HG03432 (cell line): ENCODE results near the gene C12orf42.
"Not testable (repeated sequence)": the region's sequence is repeated elsewhere in the genome, so short reads cannot be mapped to it uniquely, and the experiment has no call there.

ENCODE experiments used
- ATAC-seq: cut with Tn5 transposase; IDR thresholded peaks from one replicate; pipeline ENCODE4 v1.9.1; 2021; ENCODE audit warnings: mild to moderate bottlenecking, moderate library complexity; ENCODE audit not compliant: unreplicated experiment

Gene C12orf42

DNA sequence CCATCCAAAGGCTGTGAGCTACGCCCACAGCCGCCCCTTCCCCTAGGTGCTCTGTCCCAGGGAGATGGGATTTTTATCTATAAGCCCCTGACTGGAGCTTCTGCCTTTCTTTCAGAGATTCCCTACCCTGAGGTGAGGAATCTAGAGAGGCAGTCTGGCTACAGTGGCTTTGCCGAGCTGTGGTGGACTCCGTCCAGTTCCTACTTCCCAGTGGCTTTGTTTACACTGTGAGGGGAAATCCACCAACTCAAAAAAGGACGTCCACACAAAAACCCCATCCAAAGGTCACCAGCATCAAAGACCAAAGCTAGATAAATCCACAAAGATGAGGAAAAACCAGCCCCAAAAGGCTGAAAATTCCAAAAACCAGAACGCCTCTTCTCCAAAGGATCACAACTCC lies 70.1 kb downstream of the C12orf42 start:
- ATAC-seq, result not testable (repeated sequence)

DNA sequence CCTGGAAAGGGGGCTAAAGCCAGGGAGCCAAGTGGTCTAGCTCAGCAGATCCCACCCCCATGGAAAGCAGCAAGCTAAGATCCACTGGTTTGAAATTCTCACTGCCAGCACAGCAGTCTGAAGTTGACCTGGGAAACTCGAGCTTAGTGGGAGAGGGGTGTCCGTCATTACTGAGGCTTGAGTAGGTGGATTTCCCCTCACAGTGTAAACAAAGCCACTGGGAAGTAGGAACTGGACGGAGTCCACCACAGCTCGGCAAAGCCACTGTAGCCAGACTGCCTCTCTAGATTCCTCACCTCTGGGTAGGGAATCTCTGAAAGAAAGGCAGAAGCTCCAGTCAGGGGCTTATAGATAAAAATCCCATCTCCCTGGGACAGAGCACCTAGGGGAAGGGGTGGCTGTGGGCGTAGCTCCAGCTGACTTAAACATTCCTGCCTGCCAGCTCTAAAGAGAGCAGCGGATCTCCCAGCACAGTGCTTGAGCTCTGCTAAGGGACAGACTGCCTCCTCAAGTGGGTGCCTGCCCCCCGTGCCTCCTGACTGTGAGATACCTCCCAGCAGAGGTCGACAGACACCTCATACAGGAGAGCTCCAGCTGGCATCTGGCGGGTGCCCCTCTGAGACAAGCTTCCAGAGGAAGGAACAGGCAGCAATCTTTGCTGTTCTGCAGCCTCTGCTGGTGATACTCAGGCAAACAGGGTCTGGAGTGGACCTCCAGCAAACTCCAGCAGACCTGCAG lies 70.8 kb downstream of the C12orf42 start:
- not testable (repeated sequence) for ATAC-seq

DNA sequence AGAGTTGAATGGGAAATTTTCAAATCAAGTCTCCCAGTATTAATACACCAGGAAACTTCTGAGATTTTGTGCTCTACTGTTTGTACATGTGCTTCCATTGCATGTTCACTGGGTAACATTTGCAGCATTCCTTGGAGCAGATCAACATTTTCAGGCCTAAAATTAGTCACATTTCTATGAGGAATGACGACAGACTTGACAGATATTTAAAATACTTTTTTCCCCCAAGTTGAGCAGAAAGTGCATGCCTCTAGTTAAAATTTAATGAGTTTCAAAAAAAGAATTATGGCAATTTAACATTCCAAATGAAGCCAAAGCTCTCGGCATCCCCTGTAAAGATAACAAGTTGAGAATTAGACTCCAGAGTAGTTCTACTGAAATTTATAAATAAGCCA lies 72.3 kb downstream of the C12orf42 start:
- no peak for ATAC-seq

DNA sequence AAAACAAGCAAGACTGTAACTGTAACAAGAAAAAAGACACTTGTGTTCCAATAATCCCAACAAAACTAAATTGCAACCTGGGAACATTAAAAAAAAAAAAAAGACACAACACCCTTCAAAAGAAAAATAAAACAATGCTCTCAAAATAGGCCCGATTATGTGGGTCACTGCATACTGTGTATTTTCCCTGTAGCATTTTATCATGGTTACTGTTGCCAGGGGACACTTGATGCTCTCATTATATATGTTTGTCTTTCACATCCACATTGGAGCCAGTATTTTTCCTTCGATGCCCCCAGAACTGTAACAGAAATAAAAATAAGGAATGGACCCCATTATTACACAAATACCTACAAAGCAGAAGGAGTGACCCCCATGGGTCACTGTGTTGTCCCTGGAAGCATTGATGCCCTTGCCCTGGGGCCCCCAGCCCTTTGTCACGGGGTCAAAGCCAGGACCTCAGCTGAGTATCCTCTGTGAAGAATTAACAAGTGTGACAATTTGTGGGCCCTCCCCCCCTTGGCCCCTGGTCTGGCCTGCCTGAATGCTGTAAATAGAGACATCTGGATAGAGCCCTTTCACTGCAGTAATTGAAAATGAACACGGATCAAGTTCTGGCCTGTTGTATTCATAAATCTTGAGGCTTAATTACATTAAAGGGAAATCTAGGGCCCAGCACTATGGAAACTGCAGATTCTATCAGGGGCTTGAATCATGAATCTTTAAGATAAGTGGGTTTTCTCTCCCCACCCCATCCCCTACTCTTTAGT lies 72.8 kb downstream of the C12orf42 start:
- ATAC-seq, result no peak

DNA sequence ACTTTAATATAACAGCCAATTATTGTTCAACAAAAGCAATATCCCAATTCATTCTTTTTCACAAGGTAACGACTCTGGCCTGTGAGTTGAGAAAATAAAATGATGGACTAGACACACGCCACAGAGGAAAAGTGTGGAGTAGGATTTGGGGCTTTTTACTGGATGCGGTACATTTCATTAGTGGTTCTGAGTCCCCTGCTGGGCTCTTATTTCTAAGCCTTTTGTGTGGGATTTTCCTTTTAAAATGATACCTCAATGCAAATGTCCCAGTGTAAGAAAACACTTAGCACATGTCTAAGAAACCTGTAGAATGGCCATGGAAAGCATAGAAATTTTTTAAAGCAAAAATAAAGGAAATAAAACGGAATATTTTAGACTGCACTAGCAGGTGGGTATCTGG lies 73.4 kb downstream of the C12orf42 start:
- ATAC-seq, result no peak

DNA sequence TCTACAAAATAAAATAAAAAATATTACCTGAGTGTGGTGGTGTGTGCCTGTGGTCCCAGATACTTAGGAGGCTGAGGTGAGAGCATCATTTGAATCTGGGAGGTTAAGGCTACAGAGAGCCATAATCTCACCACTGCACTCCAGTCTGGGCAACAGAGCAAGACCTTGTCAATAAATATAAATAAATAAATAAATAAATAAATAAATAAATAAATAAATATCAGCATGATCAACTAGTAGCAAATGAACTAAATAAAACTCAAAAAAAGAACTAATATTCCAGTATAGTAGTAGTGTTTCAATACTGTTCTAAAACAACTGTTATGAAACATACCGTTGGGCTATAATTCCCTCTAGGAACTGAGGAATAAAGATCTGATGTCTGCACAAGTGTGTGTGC lies 74.4 kb downstream of the C12orf42 start:
- no peak for ATAC-seq

DNA sequence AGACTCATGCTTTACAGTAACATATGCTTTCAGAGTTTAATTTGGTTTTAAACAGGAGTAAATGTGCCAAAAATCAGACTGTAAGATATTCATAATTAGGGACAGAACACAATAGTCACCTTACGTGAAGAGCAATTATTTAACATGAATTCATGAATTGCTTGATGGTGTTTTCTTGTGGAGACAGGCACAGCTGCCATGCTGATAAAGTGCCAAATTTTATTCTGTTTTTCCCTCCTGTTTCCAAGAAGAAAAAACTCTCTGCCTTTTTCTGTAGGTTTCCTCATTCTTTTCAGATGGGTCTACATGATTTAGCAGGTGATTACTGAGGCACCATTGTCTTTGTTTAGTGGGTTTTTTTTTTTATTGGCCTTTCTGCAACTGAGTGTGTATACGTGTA lies 80.1 kb downstream of the C12orf42 start:
- ATAC-seq, result no peak

DNA sequence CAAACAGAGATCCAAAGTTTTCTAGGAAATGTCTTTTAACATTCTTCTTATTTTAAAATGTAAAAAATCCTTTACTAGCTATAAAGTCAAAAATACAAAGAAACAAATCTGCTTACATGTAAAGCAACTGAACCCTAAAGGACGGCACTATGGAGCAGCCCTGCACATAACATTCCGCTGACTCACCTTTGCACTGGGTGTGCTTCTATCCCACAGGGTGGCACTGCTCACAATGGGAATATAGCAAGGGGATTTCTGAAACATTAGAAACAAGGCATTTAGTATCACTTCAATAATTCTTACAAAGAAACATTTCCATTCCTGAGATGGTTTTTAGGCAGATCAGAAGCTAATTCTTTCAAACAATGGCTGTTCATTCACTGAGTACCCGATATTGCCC lies 94.3 kb downstream of the C12orf42 start:
- no peak for ATAC-seq

DNA sequence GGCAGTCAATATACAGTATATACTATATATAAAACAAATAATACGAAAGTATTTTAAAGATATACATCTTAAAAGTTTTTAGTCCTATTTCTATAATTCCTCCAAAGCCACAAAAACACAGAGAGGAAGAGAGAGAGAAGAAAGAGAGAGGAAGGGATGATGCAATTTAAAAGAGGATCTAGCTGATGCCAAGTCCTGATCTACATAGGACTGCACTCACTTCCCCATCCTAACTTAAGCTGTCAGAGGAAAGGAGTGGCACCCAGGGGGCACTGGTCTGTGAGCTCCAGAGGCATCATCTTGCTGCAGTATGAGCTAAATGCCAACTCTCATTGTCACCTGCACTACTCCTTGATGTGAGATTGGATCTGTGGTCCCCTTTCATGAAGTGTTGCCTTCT lies 95.8 kb downstream of the C12orf42 start:
- no peak for ATAC-seq

DNA sequence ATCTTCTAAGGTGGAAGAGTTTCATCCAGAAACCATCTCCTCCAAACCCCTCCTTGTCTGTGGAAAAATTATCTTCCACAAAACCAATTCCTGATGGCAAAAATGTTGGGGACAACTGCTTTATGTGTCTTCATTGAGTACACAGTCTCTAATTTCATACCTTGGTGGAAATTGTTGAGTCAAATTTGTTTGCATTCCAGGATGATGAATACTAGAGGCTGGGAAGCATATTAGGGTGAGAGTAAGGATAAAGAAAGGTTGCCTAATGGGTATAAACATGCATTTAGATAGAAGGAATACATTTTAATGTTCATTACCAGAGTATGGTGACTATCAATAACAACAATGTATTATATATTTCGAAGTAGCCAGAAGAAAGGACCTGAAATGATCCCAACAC lies 98.2 kb downstream of the C12orf42 start:
- ATAC-seq, result no peak

DNA sequence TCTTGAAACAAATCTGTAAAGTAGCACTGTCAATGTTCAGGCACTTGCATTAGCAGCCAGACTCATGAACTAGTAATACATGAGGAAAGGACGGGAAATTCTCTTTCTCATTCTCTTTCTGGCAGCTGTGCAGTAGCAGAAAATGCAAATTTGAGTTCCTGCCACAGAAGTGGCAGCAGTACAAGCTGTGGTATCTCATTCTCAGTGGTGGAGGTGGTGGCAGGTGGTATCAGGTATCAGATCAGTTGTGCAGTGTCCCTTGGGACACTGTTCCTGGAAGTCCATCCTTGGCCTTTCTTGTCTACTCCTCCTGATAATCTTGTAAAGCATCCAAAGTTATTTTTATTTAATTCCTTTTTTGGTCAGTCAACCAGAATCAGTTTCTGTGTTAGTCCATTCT lies 103.0 kb downstream of the C12orf42 start:
- peak; percentile 98 for ATAC-seq

DNA sequence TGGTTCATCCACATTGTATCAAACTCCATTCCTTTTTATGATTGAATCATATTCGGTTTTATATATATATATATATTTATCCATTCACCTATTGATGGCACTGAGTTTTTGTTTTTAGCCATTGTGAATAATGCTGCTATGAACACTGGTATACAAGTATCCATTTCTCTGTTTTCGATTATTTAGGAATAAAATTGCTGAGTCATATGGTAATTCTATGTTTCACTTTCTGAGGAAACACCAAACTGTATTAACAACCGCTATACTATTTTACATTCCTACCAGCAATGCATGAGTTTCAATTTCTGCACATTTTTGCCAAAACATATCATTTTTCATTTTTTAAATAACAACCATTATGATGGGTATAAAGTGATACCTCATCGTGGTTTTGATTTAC lies 104.7 kb downstream of the C12orf42 start:
- ATAC-seq, result no peak

DNA sequence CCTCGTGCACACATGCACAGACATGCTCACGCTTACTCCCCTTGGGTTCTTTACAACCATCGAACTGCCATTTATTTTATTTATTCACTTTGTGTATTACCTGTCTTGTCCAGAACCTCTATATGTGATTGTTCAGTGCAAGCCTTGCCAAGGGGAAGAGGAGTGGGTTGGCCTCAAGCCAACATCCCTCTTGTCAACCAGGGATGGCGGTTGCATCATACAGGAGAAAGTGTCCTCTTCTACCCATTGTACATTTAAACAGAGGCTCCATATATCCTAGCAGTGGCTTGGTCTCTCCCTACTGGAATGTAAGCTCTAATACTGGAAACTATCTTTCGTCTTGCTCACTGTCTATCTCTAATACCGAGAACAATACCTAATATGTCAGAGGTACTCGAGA lies 108.4 kb downstream of the C12orf42 start:
- no peak for ATAC-seq

DNA sequence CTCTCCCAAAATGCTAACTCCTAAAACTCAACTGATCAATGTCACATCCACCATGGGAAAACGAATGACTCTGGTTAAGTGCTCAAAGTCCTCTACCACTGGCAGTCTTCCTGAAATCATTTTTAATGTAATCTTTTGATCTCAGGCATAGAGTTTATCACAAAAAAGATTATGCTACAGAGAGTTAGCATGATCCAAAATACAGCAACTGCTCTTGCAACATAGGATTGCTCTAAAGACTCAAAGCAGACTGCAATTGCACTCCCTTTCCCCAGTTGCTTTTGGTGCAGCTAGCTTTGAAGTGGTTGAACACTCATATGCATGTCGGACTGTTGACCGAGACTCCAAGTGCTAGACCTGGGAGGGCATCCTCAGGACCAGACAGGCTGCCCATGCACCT lies 109.3 kb downstream of the C12orf42 start:
- no peak for ATAC-seq

DNA sequence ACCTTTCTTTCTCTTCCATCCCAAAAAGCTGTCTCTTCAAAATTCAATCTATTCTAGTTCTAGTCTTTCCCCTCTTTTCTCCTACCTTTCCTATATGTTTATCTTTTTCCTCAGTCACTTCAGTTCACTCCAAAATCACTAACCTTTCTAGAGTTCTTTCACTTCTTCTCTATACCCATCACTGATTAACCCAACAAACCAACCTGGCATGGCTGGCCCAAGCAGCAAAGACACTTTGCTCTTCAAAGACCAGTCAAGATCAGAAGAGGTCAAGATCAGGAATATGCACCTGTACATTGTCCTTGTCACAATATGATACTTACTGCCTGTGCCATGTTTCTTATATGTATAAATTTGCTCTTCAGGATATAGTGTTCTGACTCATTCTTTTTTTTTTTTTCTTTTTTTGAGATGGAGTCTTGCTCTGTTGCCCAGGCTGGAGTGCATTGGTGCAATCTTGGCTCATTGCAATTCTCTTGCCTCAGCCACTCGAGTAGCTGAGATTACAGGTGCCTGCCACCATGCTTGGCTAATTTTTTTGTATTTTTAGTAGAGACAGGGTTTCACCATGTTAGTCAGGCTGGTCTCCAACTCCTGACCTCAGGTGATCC lies 112.9 kb downstream of the C12orf42 start:
- ATAC-seq, result no peak

DNA sequence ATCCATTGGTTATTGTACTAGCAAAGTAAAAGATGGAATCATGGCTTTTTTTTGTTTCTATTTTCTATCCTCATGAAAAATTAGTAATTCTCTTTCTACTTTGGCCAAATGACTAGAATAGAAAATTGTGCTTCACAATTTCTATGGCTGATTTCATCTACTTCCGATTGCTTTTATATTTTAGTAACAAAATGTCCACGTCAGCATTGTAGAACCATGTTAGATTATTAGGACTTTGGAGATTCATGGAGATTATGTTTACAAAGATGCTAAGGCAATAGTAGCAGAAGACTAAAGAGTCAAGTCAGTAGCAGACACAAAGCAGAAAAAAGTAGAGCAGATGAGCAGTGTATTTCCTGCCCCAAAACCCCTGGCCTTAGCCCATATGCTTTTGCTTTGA lies 113.6 kb downstream of the C12orf42 start:
- no peak for ATAC-seq

DNA sequence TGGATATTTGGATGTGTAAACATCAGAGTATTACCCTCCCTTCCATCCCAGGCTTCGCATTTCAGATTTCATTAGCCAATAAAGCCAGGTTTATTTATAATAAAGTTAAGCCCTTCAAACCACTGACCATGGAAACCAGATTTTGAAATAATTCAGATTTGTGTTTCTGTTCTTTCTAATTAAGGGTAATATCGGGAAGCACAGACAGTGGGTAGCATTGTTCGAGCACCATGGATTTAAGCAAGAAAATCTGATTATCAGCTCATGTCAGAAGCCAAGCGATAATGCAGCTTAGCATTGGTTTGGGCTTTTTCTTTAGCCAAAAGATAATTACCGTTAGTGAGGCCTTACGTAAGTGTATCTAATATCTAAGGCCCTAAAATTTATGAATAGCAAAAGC lies 116.1 kb downstream of the C12orf42 start:
- no peak for ATAC-seq

DNA sequence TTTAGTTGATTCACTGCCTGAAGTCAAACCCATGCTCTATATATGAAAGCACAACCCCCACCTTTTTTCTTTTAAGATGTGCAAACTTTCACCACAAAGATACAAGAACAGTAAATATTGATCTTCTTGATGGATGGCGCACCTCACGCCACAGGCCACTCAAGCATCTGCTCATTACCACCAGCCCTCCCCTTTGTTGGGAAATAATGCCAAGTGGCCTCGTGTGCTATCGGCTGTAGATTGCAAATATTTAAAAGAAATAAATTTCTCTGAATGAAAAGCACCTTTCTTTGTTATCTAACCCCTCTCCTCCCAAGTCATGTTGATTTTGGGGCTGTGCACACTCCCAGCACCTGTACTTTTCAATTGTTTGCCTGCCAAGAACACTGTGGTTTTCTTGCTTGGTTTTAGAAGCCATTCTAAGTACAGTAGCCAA lies 122.7 kb downstream of the C12orf42 start:
- ATAC-seq, result no peak

DNA sequence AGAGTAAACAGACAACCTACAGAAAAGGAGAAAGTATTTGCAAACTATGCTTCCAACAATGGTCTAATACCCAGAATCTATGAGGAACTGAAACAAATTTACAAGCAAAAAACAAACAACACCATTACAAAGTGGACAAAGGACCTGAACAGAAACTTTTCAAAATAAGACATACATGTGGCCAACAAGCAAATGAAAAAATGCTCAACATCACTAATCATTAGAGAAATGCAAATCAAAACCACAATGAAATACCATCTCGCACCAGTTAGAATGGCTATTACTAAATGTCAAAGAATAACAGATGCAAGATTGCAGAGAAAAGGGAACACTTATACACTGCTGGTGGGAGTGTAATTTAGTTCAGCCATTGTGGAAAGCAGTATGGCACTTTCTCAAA lies 125.8 kb downstream of the C12orf42 start:
- peak; percentile 83 for ATAC-seq

DNA sequence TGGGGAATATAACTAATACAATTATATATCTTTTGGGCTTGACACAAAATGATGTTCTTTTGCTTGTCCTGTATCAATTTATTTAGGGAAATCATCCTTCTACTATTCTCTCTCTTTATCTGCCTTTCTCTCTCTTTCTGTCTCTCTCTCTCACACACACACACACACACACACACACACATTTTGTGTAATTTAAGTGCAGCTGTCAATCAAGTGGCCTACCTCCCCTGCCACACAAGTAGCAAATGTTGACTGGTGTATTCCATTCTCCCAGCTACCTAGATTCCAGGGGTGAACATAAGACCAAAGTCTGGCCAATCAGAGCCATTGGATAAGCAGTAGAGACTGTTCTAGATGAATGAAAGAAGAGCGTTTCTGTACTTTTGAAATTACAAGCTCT lies 127.6 kb downstream of the C12orf42 start:
- no peak for ATAC-seq

DNA sequence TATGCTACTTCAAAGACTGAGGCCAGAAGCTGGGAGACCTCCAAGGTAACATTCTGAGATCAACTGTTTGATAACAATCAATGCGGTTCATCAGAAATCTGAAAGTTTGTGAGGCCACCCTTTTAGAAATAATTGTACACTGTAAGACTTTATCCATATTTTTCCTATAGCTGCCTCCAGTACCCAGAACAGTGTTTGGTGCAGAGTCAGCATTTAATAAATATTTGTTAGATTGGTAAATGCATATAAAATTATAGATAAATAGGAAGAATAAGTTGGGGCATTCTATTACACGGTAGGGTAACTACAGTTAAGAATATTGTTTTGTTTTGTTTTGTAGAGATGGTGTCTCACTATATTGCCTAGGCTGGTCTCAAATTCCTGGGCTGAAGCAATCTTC lies 141.4 kb downstream of the C12orf42 start:
- no peak for ATAC-seq

DNA sequence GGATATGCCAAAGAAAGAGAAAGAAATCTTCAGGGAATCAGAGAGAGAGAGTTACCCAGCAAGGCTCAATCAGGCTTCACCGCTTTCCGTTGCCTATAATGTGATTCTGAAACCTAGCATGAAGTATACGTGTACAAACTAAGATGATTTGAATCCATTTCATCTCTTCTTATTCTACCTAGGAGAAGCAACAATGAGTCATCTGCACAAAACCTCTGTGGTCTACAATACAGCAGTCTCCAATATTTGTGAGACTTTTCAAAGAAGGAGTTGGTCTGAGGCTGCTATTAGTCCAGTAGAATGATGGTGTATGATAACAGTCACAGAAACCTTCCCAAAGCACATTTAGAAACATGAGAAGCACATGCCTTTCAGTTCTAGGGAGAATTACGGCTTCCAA lies 141.9 kb downstream of the C12orf42 start:
- no peak for ATAC-seq
